HG03520 (cell line): Measurements from ENCODE around the gene MYO18B.
"Not testable (repeated sequence)": the region's sequence is repeated elsewhere in the genome, so short reads cannot be mapped to it uniquely, and the experiment has no call there.

Experiments used
- ATAC-seq: cut with Tn5 transposase; IDR thresholded peaks from one replicate; pipeline ENCODE4 v1.9.1; 2021; ENCODE audit warnings: mild to moderate bottlenecking, moderate library complexity; ENCODE audit not compliant: unreplicated experiment

The MYO18B gene, protein sequence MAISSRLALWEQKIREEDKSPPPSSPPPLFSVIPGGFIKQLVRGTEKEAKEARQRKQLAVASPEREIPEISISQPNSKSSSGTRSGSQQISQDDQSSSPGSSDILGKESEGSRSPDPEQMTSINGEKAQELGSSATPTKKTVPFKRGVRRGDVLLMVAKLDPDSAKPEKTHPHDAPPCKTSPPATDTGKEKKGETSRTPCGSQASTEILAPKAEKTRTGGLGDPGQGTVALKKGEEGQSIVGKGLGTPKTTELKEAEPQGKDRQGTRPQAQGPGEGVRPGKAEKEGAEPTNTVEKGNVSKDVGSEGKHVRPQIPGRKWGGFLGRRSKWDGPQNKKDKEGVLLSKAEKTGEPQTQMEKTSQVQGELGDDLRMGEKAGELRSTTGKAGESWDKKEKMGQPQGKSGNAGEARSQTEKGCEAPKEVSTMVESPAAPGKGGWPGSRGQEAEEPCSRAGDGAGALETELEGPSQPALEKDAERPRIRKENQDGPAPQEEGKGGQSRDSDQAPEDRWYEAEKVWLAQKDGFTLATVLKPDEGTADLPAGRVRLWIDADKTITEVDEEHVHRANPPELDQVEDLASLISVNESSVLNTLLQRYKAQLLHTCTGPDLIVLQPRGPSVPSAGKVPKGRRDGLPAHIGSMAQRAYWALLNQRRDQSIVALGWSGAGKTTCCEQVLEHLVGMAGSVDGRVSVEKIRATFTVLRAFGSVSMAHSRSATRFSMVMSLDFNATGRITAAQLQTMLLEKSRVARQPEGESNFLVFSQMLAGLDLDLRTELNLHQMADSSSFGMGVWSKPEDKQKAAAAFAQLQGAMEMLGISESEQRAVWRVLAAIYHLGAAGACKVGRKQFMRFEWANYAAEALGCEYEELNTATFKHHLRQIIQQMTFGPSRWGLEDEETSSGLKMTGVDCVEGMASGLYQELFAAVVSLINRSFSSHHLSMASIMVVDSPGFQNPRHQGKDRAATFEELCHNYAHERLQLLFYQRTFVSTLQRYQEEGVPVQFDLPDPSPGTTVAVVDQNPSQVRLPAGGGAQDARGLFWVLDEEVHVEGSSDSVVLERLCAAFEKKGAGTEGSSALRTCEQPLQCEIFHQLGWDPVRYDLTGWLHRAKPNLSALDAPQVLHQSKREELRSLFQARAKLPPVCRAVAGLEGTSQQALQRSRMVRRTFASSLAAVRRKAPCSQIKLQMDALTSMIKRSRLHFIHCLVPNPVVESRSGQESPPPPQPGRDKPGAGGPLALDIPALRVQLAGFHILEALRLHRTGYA (N-terminal part only)

DNA sequence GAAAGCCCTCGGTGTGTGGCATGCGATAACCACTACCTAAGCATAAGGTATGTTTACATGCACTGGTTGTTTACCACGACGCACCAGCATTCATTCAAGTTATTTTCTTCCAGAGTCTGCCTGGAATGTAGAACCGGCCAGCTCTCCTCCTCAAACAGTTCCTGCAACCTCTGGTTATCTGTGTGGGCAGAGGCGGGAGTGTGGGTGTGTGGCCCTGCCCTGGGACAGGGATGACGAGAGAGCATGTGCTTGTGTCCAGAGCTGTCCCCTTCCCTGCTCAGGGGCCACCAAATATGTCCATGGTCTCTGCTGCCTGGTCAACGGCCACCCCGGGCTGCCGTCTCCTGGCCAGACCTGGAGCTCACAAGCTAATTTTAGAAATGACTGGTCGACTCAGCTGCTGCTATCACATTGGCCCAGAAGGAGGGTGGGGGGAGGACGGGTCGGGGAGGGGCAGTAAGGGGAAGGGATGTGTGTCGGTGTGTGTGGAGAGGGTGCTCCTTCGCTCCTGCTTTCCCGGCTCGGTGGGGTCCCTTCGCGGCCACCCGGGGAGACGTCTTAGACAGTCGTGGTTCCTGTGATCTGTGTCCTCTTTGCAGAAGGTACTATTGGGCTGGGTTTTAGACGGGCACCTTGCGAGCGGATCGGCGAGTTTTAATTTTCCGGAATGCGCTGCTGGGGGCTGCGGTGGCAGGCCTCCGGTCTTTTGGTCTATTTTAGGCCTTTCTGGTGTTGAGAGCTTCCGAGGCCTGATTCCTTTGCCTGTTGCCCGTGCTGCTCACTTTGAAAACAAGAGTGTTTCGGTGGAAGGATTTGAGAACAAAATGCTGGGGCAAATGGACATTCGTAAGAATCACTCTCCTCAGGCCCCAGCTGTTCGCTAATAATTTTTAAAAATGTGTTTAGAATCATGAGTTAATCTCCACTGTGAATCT is at the start of gene MYO18B:
TSS of gene MYO18B (plus strand) at position 497 of the 935 bp plus-strand sequence. CDS start 18,905 bp downstream, outside the sequence.
- no peak for ATAC-seq

DNA sequence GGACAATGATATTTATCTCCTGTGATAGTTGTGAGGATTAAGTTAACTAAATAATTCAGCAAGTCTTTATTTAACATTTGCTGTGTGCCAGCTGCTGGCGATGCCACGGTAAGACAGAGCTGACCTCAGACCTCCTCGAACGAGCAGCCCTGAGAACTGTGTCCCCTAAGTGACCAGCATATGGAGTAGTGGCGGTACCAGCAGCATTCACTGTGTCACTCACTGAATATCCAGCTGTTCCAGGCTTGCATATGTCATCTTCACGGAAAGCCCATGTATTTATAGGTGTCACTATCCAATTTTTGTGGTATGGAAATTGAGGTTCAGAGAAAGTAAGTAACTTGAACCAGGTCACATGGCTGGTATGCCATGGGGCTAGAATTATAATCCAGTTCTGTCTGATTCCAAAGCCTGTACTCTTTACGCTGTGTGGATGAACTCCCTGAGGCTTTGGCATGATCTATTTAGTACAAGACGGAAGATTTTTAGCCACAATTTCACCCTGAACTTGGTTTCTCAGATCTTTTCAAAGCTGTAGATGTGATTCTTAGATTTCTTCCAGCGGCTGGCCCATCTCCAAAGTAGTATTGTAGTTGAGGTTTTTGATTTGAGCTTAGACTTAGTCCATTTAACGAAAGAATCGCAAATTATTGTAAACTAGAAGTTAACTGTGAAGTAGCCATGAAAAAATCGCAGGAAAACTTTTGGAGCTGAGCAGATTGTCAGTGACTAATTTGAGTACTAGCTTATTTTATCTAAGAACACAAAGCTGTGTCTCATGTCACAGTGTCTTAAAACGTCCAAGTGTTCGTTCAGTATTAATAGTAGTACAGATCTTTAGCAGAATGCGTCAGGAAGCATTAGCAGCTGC is 49.4 kb upstream of the MYO18B start:
- no peak for ATAC-seq

GRCh38 chr22:25693268-25693565 is 48.8 kb upstream of the MYO18B start:
- ATAC-seq: no peak

GRCh38 chr22:25694196-25694907 is 47.6 kb upstream of the MYO18B start:
- no peak for ATAC-seq

- ATAC-seq: no peak
Measured at GRCh38 chr22:25695146-25695545, 46.8 kb upstream of the MYO18B start.

- no peak for ATAC-seq
Measured at GRCh38 chr22:25696763-25697162, 45.2 kb upstream of the MYO18B start.

DNA sequence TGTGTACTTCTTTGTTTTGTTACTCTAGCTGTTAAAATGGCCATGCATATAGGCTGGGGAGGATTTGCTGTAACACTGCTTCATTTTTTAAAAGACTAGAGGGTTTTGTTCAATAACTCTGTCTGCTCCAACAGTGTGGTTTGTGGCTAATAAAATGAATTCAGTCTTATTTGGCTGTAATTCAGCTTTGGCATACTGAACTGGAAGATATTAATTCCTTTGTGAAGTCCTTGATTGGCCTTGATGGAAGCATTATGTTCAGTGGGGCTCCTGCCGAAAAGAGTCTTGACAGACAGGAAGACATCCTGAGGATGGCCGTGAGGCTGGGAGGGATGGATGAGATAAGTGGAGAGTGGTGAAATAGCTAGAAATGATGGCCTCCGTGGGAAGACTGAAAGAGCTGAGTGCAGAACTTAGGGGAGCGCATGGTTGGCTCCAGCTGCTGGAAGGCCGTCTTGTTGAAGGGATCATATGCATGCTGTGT is 44.8 kb upstream of the MYO18B start:
- ATAC-seq: no peak

GRCh38 chr22:25697978-25698377 is 44.0 kb upstream of the MYO18B start:
- ATAC-seq: no peak

DNA sequence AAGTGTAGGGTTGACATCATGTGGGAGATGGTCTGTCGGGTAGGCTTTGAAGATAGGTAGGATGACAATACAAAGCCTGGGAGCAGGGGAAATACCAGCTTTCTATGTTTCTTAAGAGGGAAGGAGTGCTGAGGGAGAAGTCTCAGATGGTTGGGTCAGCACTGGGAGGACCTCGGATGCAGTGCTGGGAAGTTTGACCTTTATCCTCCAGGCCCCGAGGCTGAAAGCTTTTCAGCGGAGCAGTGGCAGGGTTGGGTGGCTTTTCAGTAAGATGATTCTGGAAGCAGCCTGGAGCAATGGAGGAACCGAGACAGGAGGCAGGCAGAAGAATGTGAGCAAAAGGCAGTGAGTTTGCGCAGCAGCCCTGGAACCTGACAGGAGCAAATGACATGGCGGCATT is 43.5 kb upstream of the MYO18B start:
- no peak for ATAC-seq

- ATAC-seq: no peak
Measured at GRCh38 chr22:25698978-25699377, 43.0 kb upstream of the MYO18B start.

- ATAC-seq: no peak
Measured at GRCh38 chr22:25701056-25701780, 40.8 kb upstream of the MYO18B start.

DNA sequence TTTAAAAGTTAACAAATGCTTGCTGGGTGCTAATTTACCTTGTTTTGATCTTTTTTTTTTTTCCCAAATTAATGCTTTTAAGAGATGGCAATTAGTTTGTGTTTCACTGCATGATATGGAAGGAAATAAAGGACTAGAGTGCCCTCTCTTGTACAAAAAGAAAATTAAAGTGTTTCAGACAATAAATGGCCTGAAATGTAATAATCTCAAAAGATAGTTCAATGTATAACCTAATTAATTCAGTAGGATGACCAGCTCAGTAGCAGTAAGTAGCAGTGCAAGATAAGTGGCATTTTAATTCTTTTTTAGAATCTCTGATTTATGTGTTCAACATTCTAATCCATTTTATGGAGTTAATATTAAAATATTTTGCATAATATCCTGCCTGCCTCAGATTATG is 39.9 kb upstream of the MYO18B start:
- no peak for ATAC-seq

DNA sequence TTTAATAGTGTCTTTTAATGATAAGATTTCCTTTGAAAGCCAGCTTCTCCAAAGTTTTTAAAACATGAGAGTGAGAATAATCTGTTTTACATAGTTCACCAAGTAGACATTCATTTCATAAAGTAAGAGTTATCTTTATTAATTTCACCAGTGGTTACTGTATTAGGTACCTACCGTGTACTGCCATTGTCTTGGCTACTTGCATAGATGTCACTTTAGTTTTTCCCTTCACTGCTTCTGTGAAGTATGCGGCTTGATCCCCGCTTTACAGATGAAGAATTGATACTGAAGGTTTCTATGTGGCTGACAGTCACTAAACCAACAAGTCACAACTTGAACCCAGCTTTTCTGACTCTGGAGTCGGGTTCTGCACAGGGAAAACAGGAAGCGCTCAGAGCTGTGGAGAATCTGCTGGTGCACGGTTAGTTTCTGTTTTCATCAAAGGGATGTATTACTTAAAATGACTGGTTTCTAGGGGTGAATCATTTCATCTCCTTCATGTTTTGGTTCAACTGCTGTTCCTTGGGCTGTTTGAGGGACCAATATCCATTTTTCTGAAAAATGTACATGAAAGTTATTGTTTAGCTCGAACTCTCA is 39.3 kb upstream of the MYO18B start:
- ATAC-seq: no peak

GRCh38 chr22:25704701-25705100 is 37.3 kb upstream of the MYO18B start:
- ATAC-seq: no peak

GRCh38 chr22:25706197-25706596 is 35.8 kb upstream of the MYO18B start:
- no peak for ATAC-seq

DNA sequence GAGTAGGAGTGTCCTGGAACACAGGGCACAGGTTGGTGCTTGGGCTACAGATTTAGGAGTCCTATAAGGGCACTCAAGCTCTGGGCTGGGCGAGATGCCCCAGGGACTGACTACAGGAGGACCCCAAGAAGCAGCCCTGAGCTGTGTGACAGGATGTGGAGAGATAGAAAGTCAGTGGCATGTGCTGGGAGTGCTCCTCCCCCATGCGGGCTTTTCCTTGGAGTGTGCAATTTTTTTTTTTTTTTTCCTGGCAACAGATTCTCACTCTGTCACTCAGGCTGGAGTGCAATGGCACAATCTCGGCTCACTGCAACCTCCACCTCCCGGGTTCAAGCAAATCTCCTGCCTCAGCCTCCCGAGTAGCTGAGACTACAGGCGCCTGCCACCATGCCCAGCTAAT is 33.6 kb upstream of the MYO18B start:
- not testable (repeated sequence) for ATAC-seq

GRCh38 chr22:25709758-25710157 is 32.2 kb upstream of the MYO18B start:
- no peak for ATAC-seq
